Kidney (tissue), 14 donors: ENCODE data around the gene GPC3. TPM values are rescaled to one million over a fixed set of nuclear protein-coding genes. Genes with fewer than 3 reads are reported as not detected.

Experiments
- DNase-seq, 5 donors: peaks; one replicate each; pipeline ENCODE4 v3.0.0-alpha.2; 2013 to 2020
- FAIRE-seq: peaks from 2 replicates; lab custom pipeline; 2012; peaks lifted over from hg19 to GRCh38; lab: Jason Lieb, UNC
- H3K27ac ChIP-seq, 2 donors: one replicate each; pipeline ENCODE4 v1.7.0; 2013; ENCODE audit warnings: low read depth in 2 of 2, low read length in 2 of 2, inconsistent platforms in 1 of 2
- H3K27me3 ChIP-seq: one replicate; pipeline ENCODE4 v1.7.1; 2013; ENCODE audit warnings: low read length, inconsistent platforms; ENCODE audit not compliant: control insufficient read depth, insufficient read depth
- H3K36me3 ChIP-seq, 3 donors: one replicate each; pipeline versions ENCODE4 v1.7.0 to v1.7.1; 2013; ENCODE audit warnings: low read length in 3 of 3, control low read depth in 1 of 3, inconsistent platforms in 1 of 3; ENCODE audit not compliant: insufficient read depth in 3 of 3, control insufficient read depth in 2 of 3
- H3K4me1 ChIP-seq, 3 donors: one replicate each; pipeline versions ENCODE4 v1.7.0 to v1.7.1; 2013; ENCODE audit warnings: low read length in 3 of 3, inconsistent platforms in 1 of 3, low read depth in 1 of 3; ENCODE audit not compliant: control insufficient read depth in 2 of 3, insufficient read depth in 2 of 3
- H3K4me3 ChIP-seq, 3 donors: one replicate each; pipeline versions ENCODE4 v1.7.0 to v1.8.1; 2013; ENCODE audit warnings: low read length in 3 of 3, control low read depth in 1 of 3, inconsistent platforms in 1 of 3
- H3K9ac ChIP-seq, 3 donors: one replicate each; pipeline versions ENCODE4 v1.7.0 to v1.7.1; 2013; ENCODE audit warnings: low read length in 3 of 3, control low read depth in 1 of 3, inconsistent platforms in 1 of 3
- H3K9me3 ChIP-seq, 3 donors: one replicate each; pipeline versions ENCODE4 v1.7.0 to v1.7.1; 2013; ENCODE audit warnings: low read length in 3 of 3, control low read depth in 1 of 3, inconsistent platforms in 1 of 3; ENCODE audit not compliant: control insufficient read depth in 2 of 3, insufficient read depth in 1 of 3
- CTCF ChIP-seq: IDR thresholded peaks from 3 replicates; pipeline ENCODE4 v1.5.1; 2012; ENCODE audit warnings: mild to moderate bottlenecking, moderate library complexity, borderline replicate concordance; ENCODE audit not compliant: insufficient read depth; ENCODE audit errors: extremely low read depth
- intact Hi-C: fragments of 100-400 bp; cut with DNase I; formaldehyde crosslinking; loops from one replicate; pipeline ENCODE4 v1.11.1; 2022
- polyA plus RNA-seq: library from polyadenylated mRNA; stranded (reverse); fragments of 350-450 nt; fragmentation: Illumina TruSeq; extraction: RNeasy Lipid Tissue Mini Kit (QIAGEN cat#74804); gene quantifications from one replicate; pipeline ENCODE4 v1.2.3, GENCODE V29; 2014; ENCODE audit warnings: low read depth, low replicate concordance; ENCODE audit not compliant: insufficient read depth
- total RNA-seq: library from RNA; stranded (reverse); fragmentation: NEBNext Ultra II Directional; extraction: Animal tissue kit (Norgen Biotek cat#: 25700); gene quantifications from one replicate; pipeline ENCODE4 v1.2.1, GENCODE V29; 2021
- donor health status: control.
- donor health status: control.
- donor health status: control.
- donor health status: control.
- donor health status: control.
- donor health status: DM: yes; HTN: yes; CAD: no.
- donor health status: Normal renal cell carcinoma (clear cell type).

The GPC3 gene
- total and polyA plus RNA-seq, 2 donors from 2014 or later, result 43.0 to 52.5 TPM

- H3K4me1 ChIP-seq, result peaks cover 0 to 7% (median 5%) of the 10 kb centered on the region in 3 donors
- no peaks in the 10 kb centered on the region for H3K9me3 ChIP-seq
- no peak for DNase-seq
- no peak for TF ChIP-seq CTCF
- no peaks in the 10 kb centered on the region for H3K27me3 ChIP-seq
- H3K36me3 ChIP-seq, result no peaks in the 10 kb centered on the region
- no peak for FAIRE-seq
- no peak overlapping the region for H3K9ac ChIP-seq
- H3K4me3 ChIP-seq, result no peak overlapping the region
- intact Hi-C loops, result no loop called here
- H3K27ac ChIP-seq, result no peak overlapping the region
Observed at GRCh38 chrX:133602881-133603280, 382.5 kb downstream of the GPC3 start.

GRCh38 chrX:133601116-133601515 is 384.3 kb downstream of the GPC3 start:
- no peak overlapping the region for H3K9ac ChIP-seq
- H3K4me1 ChIP-seq, result peaks cover 0 to 4% (median 0%) of the 10 kb centered on the region in 3 donors
- no peak overlapping the region for H3K27ac ChIP-seq
- no peak overlapping the region for H3K4me3 ChIP-seq
- FAIRE-seq, result no peak
- no peak for DNase-seq
- H3K9me3 ChIP-seq, result no peaks in the 10 kb centered on the region
- H3K27me3 ChIP-seq, result no peaks in the 10 kb centered on the region
- intact Hi-C loops, result no loop called here
- no peaks in the 10 kb centered on the region for H3K36me3 ChIP-seq
- no peak for TF ChIP-seq CTCF

- no peak overlapping the region for H3K27ac ChIP-seq
- FAIRE-seq, result no peak
- no peak for DNase-seq
- no peak for TF ChIP-seq CTCF
- peaks cover 0 to 4% (median 0%) of the 10 kb centered on the region in 3 donors for H3K4me1 ChIP-seq
- intact Hi-C loops, result no loop called here
- no peaks in the 10 kb centered on the region for H3K36me3 ChIP-seq
- H3K9me3 ChIP-seq, result no peaks in the 10 kb centered on the region
- H3K4me3 ChIP-seq, result no peak overlapping the region
- H3K27me3 ChIP-seq, result no peaks in the 10 kb centered on the region
- no peak overlapping the region for H3K9ac ChIP-seq
Observed at GRCh38 chrX:133600536-133600935, 384.9 kb downstream of the GPC3 start.

GRCh38 chrX:133598601-133599335 is 386.6 kb downstream of the GPC3 start:
- intact Hi-C loops, result no loop called here
- Histone ChIP-seq H3K9me3 (no peaks in the 10 kb centered on the region), H3K27ac (no peak overlapping the region), H3K4me3 (no peak overlapping the region), H3K9ac (no peak overlapping the region), H3K27me3 (no peaks in the 10 kb centered on the region), H3K36me3 (no peaks in the 10 kb centered on the region), H3K4me1 (peaks cover 0 to 4% (median 0%) of the 10 kb centered on the region in 3 donors)
- TF ChIP-seq CTCF, result no peak
- FAIRE-seq, result no peak
- DNase-seq, result peak in 1 of 5 donors; percentile 15
